Loucy (cell line): ENCODE data around the gene FHIT.

Source experiments
- H2AFZ ChIP-seq: fragments of 200-600 bp; sonication (generic); 2 replicates; pipeline ENCODE4 v1.6.0; 2016; ENCODE audit warnings: antibody characterized with exemption, mild to moderate bottlenecking, low read length, moderate library complexity
- H3F3A ChIP-seq: fragments of 200-600 bp; 2 replicates; pipeline ENCODE4 v1.6.0; 2016; ENCODE audit warnings: antibody characterized with exemption, low read depth, mild to moderate bottlenecking
- H3K27me3 ChIP-seq: fragments of 200-600 bp; sonication (generic); 2 replicates; pipeline ENCODE4 v1.6.1; 2014; ENCODE audit warnings: low read length, mild to moderate bottlenecking; ENCODE audit not compliant: insufficient read depth, poor library complexity, severe bottlenecking
- H3K36me3 ChIP-seq: fragments of 200-600 bp; sonication (generic); 2 replicates; pipeline ENCODE4 v1.6.1; 2016; ENCODE audit warnings: low read length; ENCODE audit not compliant: insufficient read depth
- H3K4me1 ChIP-seq: fragments of 200-600 bp; sonication (generic); 2 replicates; pipeline ENCODE4 v1.5.1; 2014; ENCODE audit warnings: low read length, mild to moderate bottlenecking; ENCODE audit not compliant: insufficient read depth, poor library complexity, severe bottlenecking
- H3K4me2 ChIP-seq: fragments of 200-600 bp; sonication (generic); 2 replicates; pipeline ENCODE4 v1.6.0; 2014; ENCODE audit warnings: antibody characterized with exemption, low read length, low read depth, mild to moderate bottlenecking; ENCODE audit not compliant: poor library complexity, severe bottlenecking
- H3K4me3 ChIP-seq: fragments of 200-600 bp; sonication (generic); 2 replicates; pipeline ENCODE4 v1.5.1; 2014; ENCODE audit warnings: low read length, mild to moderate bottlenecking, mixed read lengths; ENCODE audit not compliant: poor library complexity, severe bottlenecking
- H3K79me2 ChIP-seq: fragments of 200-600 bp; sonication (generic); 2 replicates; pipeline ENCODE4 v1.6.1; 2014; ENCODE audit warnings: low read length; ENCODE audit not compliant: insufficient read depth
- H3K9ac ChIP-seq: fragments of 200-600 bp; sonication (generic); 2 replicates; pipeline ENCODE4 v1.6.0; 2014; ENCODE audit warnings: mild to moderate bottlenecking, low read depth, low read length, moderate library complexity; ENCODE audit not compliant: poor library complexity, severe bottlenecking
- H3K9me2 ChIP-seq: fragments of 200-600 bp; sonication (generic); replicated peaks from 2 replicates; pipeline ENCODE4 v1.6.1; 2016; ENCODE audit warnings: low read depth, low read length, mixed read lengths
- H3K9me3 ChIP-seq: fragments of 200-600 bp; sonication (generic); 2 replicates; pipeline ENCODE4 v1.6.1; 2014; ENCODE audit warnings: mild to moderate bottlenecking, antibody characterized with exemption, low read length, low read depth; ENCODE audit not compliant: insufficient read depth
- H4K20me1 ChIP-seq: fragments of 200-600 bp; sonication (generic); 2 replicates; pipeline ENCODE4 v1.6.0; 2014; ENCODE audit warnings: antibody characterized with exemption, low read length, mild to moderate bottlenecking; ENCODE audit not compliant: insufficient read depth, poor library complexity, severe bottlenecking
- CTCF ChIP-seq: fragments of 200-600 bp; sonication (generic); conservative IDR thresholded peaks from 2 replicates; pipeline ENCODE4 v1.5.1; 2014; ENCODE audit warnings: mild to moderate bottlenecking, antibody characterized with exemption, low read length
- EZH2phosphoT487 ChIP-seq: fragments of 200-600 bp; IDR thresholded peaks from 2 replicates; pipeline ENCODE4 v1.6.1; 2018; ENCODE audit warnings: antibody characterized with exemption, mild to moderate bottlenecking, moderate library complexity, borderline replicate concordance

Gene FHIT

DNA sequence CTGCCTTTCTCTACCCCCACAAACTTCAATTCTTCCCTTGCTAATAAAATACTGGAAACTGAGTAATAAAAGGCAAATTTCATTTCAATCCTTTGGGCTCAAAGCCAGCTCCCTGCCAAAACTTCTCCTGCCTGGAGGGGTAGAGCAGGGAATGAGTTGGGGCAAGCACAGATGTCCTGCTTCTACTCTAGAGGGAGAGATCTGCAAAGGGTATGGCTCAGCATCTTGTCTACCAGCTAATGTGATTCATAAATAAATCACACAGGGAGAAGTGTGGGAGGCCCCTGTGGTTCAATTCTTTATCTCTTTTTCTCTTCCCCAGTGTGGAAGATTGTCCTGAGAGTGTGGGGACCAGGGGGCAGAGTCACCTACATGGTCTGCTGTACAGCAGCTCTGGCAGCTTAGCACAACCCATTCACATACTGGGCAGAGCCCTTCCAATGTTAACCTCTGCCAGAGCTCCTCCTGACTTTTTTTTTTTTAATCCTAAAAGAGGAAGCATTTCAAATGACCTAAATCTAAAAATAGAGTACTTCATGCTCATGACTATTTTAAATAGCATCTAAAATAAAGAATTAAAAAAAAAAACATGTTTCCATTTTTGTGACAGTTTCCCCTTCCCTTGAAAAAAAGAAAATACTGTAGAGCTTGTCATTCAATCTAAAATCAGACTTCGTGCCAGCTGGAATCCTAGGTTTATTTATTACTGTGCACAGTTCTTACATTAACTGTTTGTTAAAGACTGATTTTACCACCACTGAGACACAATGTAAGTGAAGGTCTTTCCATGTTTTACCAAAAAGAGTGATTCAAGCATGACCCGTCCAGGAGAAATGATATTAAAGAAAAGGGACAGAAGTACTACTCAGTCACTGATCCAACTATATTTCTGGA, 1117.7 kb downstream of the FHIT start:
- no peaks in the 10 kb centered on the region for H3K36me3 ChIP-seq
- no peaks in the 10 kb centered on the region for H4K20me1 ChIP-seq
- TF ChIP-seq EZH2phosphoT487 (no peak), CTCF (no peak)
- no peaks in the 10 kb centered on the region for H3K79me2 ChIP-seq
- no peaks in the 10 kb centered on the region for H3K4me1 ChIP-seq
- H2AFZ ChIP-seq: no peak overlapping the region
- H3K9ac ChIP-seq: no peak overlapping the region
- H3K27me3 ChIP-seq: no peaks in the 10 kb centered on the region
- H3K4me3 ChIP-seq: no peak overlapping the region
- no peaks in the 10 kb centered on the region for H3K9me3 ChIP-seq
- H3F3A ChIP-seq: no peaks in the 10 kb centered on the region
- H3K9me2 ChIP-seq: no peaks in the 10 kb centered on the region
- H3K4me2 ChIP-seq: no peak overlapping the region

GRCh38 chr3:60131618-60132017, 1119.6 kb downstream of the FHIT start:
- Histone ChIP-seq H3K4me3 (no peak overlapping the region), H3K4me1 (no peaks in the 10 kb centered on the region), H3K9me3 (no peaks in the 10 kb centered on the region), H3K9me2 (no peaks in the 10 kb centered on the region), H3K27me3 (no peaks in the 10 kb centered on the region), H3F3A (no peaks in the 10 kb centered on the region), H3K36me3 (no peaks in the 10 kb centered on the region), H4K20me1 (no peaks in the 10 kb centered on the region), H3K79me2 (no peaks in the 10 kb centered on the region), H3K9ac (no peak overlapping the region), H2AFZ (no peak overlapping the region), H3K4me2 (no peak overlapping the region)
- no peak for TF ChIP-seq CTCF
- no peak for TF ChIP-seq EZH2phosphoT487

DNA sequence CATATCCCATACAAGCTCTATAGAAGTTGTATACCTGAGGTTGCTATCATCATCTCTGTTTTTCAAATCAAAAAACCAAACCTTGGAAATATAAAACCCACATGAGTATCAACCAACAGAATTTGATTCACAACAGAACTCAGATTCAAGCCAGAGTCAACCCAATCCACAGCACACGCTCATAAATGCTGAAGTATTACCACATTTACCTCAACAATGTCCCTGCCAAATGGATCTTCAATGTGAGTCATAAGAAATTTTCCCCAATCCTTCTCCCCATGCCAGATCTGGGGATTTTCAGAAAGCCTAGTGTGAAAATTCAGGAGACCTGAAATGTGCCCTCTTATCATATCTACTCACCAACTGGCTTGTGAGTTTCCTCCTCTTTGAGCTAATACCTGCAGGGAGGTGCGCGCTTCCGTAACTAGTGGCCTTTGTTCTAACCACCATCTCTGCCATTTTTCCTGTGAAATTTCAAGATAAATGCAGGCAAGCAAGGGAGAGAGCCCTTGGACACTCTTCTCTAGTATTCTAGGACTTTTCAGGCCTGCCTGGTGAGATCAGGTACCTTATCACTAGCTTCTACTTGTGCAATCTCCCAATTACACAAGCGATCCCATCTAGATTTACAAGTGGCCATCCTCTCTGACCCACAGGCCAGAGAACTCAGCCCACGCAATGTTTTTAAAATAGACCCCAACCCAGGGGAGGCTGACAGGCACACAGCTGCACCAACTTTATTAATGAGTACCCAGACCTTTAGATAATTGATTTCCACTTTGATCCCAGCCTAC, 1124.5 kb downstream of the FHIT start:
- Histone ChIP-seq H3F3A (no peaks in the 10 kb centered on the region), H4K20me1 (no peaks in the 10 kb centered on the region), H3K79me2 (no peaks in the 10 kb centered on the region), H3K9me3 (no peaks in the 10 kb centered on the region), H2AFZ (no peak overlapping the region), H3K9ac (no peak overlapping the region), H3K4me2 (no peak overlapping the region), H3K4me3 (no peak overlapping the region), H3K27me3 (no peaks in the 10 kb centered on the region), H3K9me2 (no peaks in the 10 kb centered on the region), H3K36me3 (no peaks in the 10 kb centered on the region), H3K4me1 (no peaks in the 10 kb centered on the region)
- no peak for TF ChIP-seq CTCF
- TF ChIP-seq EZH2phosphoT487: no peak
